Adrenal gland (tissue), 5 donors: ENCODE results near the gene PHKG2.

Experiments used
- CTCF ChIP-seq, 6 experiments: fragments of 450-650 bp in 4 of 6; fragments of 200-600 bp in 2 of 6; sonication (generic) in 1 of 6; IDR thresholded peaks; 1 replicate in 5 of 6; 2 replicates in 1 of 6; pipeline versions ENCODE4 v1.5.1 to v1.8.0; 2016 to 2021; ENCODE audit warnings: antibody characterized with exemption in 6 of 6, mild to moderate bottlenecking in 2 of 6, moderate library complexity in 1 of 6
- POLR2A ChIP-seq, 2 donors: fragments of 450-650 bp; IDR thresholded peaks; one replicate each; pipeline ENCODE4 v1.6.1; 2017; ENCODE audit warnings: antibody characterized with exemption in 2 of 2, mild to moderate bottlenecking in 2 of 2, moderate library complexity in 1 of 2
- donor health status: DM: no; HTN: no; CAD: no.

DNA sequence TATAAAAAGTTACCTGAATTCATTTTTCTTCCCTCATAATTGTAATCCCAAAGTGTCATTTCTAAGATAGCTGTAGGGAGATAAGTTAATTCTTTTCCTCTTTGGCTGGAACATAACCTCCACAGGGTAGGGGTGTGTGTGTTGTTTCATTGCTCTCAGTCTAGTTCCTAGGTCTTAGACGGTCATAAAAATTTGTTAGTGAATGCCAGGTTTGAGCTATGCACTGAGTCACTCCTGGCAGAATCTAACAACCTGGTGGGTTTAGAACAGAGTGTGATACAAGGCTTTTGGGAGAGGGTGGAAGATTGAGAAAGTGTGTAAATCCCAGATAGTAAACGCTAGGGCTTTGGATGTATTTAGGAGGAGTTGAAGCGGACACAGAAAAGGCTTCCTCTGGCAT lies 894 bp upstream of the PHKG2 start:
- peak in 1 of 6 experiments; percentile 10 for TF ChIP-seq CTCF (IDR thresholded peaks at IDR 0.05)
- TF ChIP-seq POLR2A (IDR thresholded peaks at IDR 0.05), result no peak
